Activated CD4-positive, alpha-beta T cell treated with anti-CD3 and anti-CD28 coated beads, Interleukin-10, Interleukin-2, amounts not matched to agents 100 ng/mL and 50 ng/mL, durations not matched to agents 16 hours and 8 hours (primary cell): ENCODE data around the gene AFAP1.

Experiments used
- DNase-seq: peaks from one replicate; pipeline ENCODE4 v3.0.0-alpha.2; 2020

The AFAP1 gene

DNA sequence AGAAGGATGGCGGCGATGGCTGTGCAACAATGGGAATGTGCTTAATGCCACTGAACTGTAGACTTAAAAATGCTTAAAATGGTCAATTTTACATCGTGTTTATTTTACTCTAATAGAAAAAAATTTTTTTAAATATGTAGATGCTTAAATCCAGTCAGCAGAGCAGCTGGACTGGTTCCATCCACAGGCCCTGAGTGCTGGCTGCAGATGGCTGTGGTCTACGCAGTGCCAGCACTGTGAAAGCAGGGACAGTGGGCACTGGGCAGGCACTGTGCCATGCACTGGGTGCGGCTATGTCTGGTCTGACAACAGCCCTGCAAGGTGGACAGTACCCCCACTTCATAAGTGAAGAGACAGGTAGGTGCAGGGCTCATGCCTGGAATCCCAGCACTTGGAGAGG is 175.2 kb downstream of the AFAP1 start:
- no peak for DNase-seq

DNA sequence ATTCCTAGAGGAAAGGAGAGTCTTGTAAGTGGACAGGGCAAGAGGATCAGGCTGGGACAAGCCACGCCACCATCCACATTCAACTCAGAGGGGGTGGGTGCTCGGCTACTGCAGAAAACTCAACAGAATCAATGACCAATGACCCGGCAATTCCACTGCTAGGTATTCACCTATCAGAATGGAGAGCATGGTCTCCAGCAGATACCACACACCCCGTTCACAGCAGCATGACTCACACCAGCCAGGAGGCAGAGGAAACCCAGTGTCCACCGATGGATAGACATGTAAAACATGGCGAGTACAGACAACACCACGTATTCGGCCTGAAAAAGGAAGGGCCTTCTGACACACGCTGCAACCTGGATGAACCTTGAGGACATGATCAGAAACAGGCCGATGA is 175.9 kb downstream of the AFAP1 start:
- no peak for DNase-seq

DNA sequence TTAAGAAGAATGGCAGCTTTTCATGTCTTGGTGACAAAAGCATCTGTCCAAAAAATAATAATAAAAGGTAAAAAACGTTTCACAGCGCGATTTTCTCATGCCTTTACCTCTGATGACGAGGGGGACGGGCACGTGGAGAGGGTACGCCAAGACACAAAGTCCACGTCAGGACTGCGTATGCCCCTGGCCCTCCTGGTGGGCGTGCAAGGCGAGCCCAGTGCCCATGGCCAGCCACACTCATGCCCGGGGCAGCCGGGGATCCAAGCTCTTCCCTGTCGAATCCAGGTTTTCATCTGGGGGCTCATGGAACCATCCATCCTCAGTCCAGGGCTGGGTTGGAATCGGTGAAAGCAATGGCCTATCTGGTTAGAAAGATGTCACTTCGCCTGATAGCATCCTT is 176.6 kb downstream of the AFAP1 start:
- DNase-seq: no peak

DNA sequence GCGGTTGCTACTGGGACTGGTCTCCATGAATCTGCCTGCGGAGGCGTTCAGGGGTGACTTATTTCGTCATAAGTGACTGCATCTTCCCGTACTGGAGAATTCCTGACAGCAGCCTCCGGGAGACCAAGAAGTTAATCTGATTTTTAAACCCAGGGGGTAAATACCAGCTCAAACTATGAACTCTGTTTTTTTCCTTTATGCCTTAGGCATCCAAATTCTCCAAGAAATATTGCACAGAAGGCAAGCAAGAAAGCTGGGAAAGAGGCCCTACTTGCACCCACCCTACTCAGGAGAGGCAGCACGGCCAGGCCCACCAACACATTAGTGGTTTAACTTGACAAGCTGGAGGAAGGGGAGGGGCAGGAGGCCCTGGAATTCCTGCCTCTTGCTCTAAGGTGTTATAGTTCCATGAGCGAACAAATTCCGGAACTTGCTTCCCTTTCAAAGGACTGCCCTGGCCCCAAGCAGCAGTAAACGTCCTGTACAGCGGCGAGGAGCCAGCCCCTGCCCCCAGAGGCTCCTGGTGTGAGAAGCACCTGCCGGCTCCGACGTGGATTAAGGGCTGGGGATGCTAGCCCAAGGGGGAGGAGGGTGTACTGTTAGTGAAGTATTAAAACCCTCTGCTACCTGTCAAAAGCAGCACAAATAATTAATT is 177.2 kb downstream of the AFAP1 start:
- no peak for DNase-seq

GRCh38 chr4:7761720-7762119 is 177.9 kb downstream of the AFAP1 start:
- DNase-seq: peak; percentile 56

- no peak for DNase-seq
These were observed 178.3 kb downstream of the AFAP1 start for GRCh38 chr4:7761312-7761711.

DNA sequence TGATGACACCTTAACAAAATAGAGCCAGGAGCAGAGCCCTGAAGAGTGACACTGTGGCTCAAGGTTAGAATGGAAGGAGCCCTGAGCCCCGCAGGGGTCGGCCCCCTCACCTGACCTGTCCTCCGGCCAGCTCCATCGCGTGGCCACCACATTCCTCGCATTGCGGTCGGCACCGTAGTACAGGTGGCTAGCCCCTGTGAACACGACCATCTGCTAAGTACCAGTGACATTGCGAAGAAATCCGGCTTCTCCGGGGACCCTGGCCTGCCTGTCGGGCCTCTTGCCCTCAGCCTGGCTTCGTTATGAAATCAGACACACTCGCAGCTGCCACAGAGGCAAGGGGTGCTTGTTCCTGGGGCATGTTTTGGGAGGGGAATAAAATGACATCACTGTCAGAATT is 179.0 kb downstream of the AFAP1 start:
- DNase-seq: no peak

GRCh38 chr4:7760228-7760627 is 179.4 kb downstream of the AFAP1 start:
- no peak for DNase-seq

DNA sequence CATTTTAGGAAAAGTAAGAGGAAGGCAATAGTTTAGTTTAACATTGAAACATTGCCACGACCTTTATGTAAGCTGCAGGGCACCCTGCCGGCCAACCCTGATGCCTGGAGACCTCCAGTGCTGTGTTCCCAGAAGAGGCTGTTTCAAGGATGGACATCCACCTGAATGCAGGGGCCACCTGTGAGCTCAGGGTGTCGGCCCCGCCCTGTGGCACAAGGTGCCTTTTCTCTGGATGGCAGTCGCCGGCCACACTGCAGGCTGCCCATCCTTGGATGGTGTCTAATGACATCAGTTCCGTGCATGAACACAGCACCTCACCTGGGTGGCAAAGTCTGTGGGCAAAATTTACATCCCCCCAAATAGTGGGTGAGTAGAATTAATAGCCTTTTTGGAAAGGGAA is 180.0 kb downstream of the AFAP1 start:
- DNase-seq: no peak

GRCh38 chr4:7759216-7759615 is 180.4 kb downstream of the AFAP1 start:
- DNase-seq: peak; percentile 78

DNA sequence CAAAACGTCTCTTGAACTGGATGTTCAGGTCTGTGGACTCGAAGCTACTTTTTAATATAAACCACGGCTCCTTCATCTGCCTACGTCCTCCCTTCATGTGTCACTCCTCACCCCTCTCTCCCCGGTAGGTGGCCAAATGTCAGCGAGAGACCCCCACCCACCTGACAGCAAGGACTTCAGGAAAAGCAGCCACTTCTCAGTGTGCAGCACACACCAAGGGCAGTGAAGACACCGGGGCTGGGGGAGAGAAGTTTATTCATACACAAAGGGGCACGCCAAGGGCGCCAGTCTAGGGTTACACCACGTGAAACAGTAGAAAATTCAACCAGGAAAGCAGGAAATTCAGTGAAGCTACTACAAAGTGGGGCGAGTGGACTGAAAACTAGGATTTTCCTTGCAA is 181.2 kb downstream of the AFAP1 start:
- no peak for DNase-seq

DNA sequence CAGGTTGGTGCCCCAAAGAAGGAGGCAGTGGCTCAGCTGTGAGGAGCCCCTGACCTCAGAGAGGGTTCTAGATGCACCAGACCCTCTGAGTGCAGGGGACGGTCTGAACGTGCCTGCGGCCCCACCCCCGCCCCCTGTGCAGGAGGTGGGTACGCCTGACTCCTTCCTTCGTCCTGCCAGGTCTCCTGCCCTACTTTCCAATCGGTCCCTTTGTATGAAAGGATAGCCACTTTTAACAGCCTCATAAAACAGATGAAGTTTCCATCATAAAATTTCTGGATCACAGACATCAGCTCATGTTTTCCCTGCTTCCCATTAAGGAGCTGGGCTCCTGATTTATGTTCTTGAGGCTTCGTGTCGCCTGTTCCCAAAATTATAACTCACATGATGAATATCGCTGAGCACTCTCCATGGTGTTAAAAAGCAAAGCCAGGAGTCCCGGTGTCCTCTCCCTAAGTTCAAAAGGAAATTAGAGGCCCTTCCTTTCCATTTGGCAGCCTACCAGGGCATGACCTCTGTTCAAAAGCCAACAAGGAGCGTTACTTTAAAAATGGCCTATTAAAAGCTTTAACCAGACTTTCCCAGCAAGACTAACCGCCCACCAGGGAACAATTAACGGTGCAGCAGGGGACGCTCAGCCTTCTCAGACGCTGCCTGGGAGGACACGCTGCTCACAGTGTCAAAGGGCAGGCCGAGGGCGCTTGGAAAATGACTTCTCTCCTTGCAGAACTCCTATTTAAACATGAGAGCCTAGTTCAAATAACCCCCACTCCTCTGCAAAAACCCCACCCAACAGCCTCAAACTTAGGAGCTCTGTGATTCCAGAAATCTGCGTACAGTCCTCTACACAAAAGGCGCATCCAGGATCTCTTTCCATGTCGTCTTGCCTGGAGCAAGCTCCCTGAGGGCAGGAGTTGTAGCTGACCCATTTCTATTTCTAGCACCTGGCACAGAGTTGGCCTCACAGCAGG is 181.9 kb downstream of the AFAP1 start:
- DNase-seq: no peak

DNA sequence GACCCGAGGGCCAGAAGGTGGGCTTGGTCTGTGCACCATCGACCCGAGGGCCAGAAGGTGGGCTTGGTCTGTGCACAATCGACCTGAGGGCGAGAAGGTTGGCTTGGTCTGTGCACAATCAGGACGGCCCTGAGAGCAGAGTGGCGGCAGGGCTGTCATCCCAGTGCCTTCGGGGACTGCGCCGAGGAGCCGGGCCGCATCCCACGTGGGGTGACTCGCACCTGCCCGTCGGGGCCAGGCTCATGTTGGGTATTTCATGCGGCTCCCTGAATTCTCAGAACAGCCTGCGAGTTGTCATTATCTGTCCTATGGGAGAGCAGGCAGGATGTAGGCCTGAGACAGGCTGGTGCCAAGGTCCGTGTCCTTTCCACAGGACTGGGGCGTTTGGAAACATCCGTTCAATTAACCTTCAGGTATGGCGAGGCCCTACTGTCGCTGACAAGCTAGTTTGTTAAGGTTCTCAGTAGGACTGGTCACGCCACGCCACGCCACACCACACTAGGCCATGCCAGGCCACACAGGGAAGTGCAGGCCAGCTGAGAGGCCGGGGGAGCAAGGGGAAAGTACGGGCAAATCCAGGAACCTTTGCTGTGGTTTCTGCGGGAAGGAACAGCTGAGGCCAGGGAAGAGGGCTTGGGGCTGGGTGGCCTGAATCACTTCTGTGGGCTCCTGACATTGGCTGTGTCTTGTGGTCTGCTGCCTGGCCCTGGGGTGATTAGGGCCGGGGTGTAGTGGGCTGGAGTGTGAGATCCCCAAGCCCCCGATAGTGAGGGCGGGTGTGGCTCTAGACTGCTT is 182.9 kb downstream of the AFAP1 start:
- no peak for DNase-seq

GRCh38 chr4:7756071-7756470 is 183.6 kb downstream of the AFAP1 start:
- DNase-seq: no peak

DNA sequence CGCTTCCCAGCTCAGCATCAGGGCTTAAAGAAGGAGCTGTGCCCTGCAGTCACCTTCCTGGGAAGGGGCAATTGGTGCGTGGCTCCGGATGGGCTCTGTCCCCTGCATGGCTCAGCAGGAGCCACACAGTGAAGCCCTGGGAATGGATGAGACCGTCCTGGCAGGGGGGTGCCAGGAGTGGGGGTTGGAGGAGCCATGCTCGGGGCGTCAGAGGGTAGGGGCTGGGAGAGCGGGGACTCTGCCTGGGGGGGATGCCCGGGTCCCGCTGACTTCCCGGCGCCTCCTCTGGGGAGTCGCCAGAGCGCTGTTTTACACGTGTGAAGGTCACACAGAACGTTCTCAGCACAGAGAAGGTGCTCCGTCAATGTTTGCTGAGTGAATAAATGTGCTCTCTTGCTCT is 184.1 kb downstream of the AFAP1 start:
- DNase-seq: no peak

DNA sequence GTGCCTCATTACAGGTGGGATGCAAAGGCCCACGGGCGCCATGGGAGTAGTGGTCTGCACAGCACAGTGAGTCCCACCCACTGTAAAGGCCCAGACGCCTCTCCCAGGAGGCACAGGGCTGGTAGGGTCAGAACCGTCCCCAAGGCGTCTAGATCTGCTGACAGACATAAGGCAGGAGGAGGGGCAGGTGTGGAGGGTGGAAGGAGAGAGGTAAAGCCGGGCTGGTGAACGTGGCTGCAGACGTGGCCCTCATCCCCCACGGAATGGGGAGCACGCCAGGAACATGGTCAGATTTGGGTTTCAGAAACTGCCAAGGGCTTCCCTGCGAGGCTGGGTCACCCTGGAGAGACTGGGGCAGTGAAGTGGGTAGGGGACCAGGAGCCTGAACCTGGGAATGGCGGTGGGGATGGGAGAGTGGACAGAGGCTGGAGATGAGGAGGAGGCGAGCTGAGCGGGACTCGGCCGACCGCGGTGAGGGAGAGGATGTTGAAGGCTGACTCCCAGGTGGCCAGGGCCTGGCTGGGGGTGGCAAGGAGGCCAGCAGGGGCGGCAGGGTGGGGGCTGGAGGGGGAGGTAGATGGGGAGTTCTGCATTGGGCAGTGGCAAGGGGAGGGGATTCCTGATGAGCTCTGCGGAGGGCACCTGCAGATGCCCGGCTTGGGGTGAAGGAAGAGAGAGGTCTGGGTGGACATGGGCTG is 184.9 kb downstream of the AFAP1 start:
- DNase-seq: no peak

DNA sequence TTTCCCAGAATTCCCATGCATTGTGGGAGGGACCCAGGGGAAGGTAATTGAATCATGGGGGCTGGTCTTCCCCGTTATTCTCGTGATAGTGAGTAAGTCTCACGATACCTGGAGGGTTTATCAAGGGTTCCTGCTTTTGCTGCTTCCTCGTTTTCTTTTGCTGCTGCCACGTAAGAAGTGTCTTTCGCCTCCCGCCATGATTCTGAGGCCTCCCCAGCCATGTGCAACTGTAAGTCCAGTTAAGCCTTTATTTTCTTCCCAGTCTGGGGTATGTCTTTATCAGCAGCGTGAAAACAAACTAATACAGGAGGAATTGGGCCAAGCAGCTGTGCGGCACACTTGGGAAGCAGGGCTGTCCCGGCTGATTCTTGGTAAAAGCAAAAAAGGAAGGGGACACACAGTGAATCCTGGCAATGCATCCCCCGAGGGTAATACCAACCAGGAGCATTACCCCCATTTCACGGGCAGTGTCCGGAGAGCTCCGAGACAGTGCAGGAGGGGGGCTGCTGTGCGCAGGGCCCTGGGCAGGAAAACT is 185.7 kb downstream of the AFAP1 start:
- DNase-seq: no peak

DNA sequence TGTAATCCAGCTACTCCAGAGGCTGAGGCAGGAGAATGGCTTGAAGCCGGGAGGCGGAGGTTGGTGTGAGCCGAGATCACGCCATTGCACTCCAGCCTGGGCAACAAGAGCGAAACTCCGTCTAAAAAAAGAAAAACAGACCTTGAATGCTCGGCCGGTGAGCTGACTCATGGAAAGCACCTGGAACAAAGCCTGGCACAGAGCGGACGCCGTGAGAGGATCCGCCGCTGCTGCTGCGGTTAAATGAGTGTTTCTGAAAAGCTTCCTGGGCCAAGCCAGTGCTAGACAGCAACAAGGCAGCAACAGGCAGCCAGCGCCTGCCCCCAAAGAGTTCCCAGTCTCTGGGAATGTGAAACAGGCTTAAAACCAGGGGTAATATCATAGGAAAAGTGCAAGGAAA is 186.4 kb downstream of the AFAP1 start:
- no peak for DNase-seq

- DNase-seq: no peak
These were observed 187.0 kb downstream of the AFAP1 start for GRCh38 chr4:7752649-7753048.

GRCh38 chr4:7750972-7751371 is 188.7 kb downstream of the AFAP1 start:
- no peak for DNase-seq

DNA sequence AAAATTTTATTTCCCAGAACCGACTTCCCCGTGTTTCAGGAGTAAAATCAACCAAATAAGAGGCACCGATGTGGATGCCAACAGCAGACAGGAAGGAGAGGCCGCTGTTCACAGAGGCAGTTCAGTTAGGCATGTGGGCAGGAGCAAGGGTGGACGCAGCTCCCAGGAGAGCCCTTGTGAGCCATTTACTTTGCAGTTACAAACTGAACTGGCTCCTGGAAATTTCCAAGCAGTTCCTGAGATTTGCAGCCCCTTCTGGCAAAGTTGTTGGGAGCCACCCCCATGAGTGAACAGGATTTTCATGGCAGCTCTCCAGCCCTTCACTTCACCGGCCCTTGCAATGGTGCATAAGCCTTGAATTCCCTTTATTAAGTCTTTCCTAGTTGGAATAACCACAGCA is 189.1 kb downstream of the AFAP1 start:
- DNase-seq: no peak

GRCh38 chr4:7747566-7747965 is 192.1 kb downstream of the AFAP1 start:
- DNase-seq: no peak

GRCh38 chr4:7747062-7747385 is 192.6 kb downstream of the AFAP1 start:
- no peak for DNase-seq
